GM21526 (cell line): ENCODE results near the gene ZC3H12D.
"Not testable (repeated sequence)": the region's sequence is repeated elsewhere in the genome, so short reads cannot be mapped to it uniquely, and the experiment has no call there.

Source experiments
- ATAC-seq: cut with Tn5 transposase; IDR thresholded peaks from one replicate; pipeline ENCODE4 v1.9.1; 2021; ENCODE audit warnings: moderate library complexity; ENCODE audit not compliant: unreplicated experiment, low FRiP score

ZC3H12D gene

GRCh38 chr6:149461670-149462069, 23.1 kb downstream of the ZC3H12D start:
- ATAC-seq, result no peak

- not testable (repeated sequence) for ATAC-seq
Observed at GRCh38 chr6:149460249-149460648, 24.6 kb downstream of the ZC3H12D start.

- ATAC-seq, result no peak
Observed at GRCh38 chr6:149459761-149460160, 25.1 kb downstream of the ZC3H12D start.

- ATAC-seq, result no peak
Observed at GRCh38 chr6:149458806-149459205, 26.0 kb downstream of the ZC3H12D start.

- no peak for ATAC-seq
Observed at GRCh38 chr6:149458196-149458595, 26.6 kb downstream of the ZC3H12D start.

GRCh38 chr6:149457316-149457884, 27.4 kb downstream of the ZC3H12D start:
- no peak for ATAC-seq

- ATAC-seq, result no peak
Observed at GRCh38 chr6:149456311-149457021, 28.3 kb downstream of the ZC3H12D start.

- no peak for ATAC-seq
Observed at GRCh38 chr6:149455031-149455732, 29.6 kb downstream of the ZC3H12D start.

GRCh38 chr6:149454346-149454848, 30.4 kb downstream of the ZC3H12D start:
- no peak for ATAC-seq

GRCh38 chr6:149453597-149454345, 31.0 kb downstream of the ZC3H12D start:
- no peak for ATAC-seq

- no peak for ATAC-seq
Observed at GRCh38 chr6:149452037-149452939, 32.5 kb downstream of the ZC3H12D start.

GRCh38 chr6:149451376-149452036, 33.3 kb downstream of the ZC3H12D start:
- no peak for ATAC-seq

GRCh38 chr6:149450679-149451375, 34.0 kb downstream of the ZC3H12D start:
- no peak for ATAC-seq

GRCh38 chr6:149449831-149450678, 34.8 kb downstream of the ZC3H12D start:
- no peak for ATAC-seq

GRCh38 chr6:149448821-149449453, 35.9 kb downstream of the ZC3H12D start:
- ATAC-seq, result no peak

GRCh38 chr6:149446791-149447376, 37.9 kb downstream of the ZC3H12D start:
- no peak for ATAC-seq

- no peak for ATAC-seq
Observed at GRCh38 chr6:149445573-149445972, 39.2 kb downstream of the ZC3H12D start.
